Thyroid gland (tissue), 4 donors: Measurements from ENCODE around the gene ZKSCAN1. TPM values are rescaled to one million over a fixed set of nuclear protein-coding genes. Genes with fewer than 3 reads are reported as not detected.

Experiments used
- DNase-seq, 2 donors: peaks; one replicate each; pipeline ENCODE4 v3.0.0-alpha.2; 2019
- H3K27ac ChIP-seq, 3 donors: fragments of 200-600 bp; sonication (generic); 1 replicate in 2 of 3; 2 replicates in 1 of 3; pipeline ENCODE4 v1.5.1; 2016 to 2019; ENCODE audit warnings: mild to moderate bottlenecking in 1 of 3, moderate library complexity in 1 of 3
- H3K27me3 ChIP-seq: fragments of 200-600 bp; sonication (generic); one replicate; pipeline ENCODE4 v1.5.1; 2019
- H3K36me3 ChIP-seq, 2 donors: fragments of 200-600 bp; sonication (generic); one replicate each; pipeline ENCODE4 v1.5.1; 2016 to 2019
- H3K4me1 ChIP-seq, 2 donors: fragments of 200-600 bp; sonication (generic); one replicate each; pipeline ENCODE4 v1.5.1; 2017 to 2019
- H3K4me3 ChIP-seq, 3 donors: fragments of 200-600 bp; sonication (generic); replicated peaks in 1 of 3; 1 replicate in 2 of 3; 2 replicates in 1 of 3; pipeline ENCODE4 v1.5.1; 2016; ENCODE audit warnings: mild to moderate bottlenecking in 1 of 3
- H3K9me3 ChIP-seq: fragments of 200-600 bp; sonication (generic); one replicate; pipeline ENCODE4 v1.5.1; 2017
- POLR2A ChIP-seq, 2 donors: fragments of 450-650 bp; IDR thresholded peaks; one replicate each; pipeline ENCODE4 v1.6.1; 2017; ENCODE audit warnings: antibody characterized with exemption in 2 of 2, mild to moderate bottlenecking in 2 of 2, moderate library complexity in 1 of 2
- WGBS, 2 donors: methylation state at CpG; one replicate each; pipeline ENCODE4 v1.1.5; 2017; 5-methylcytosine and 5-hydroxymethylcytosine counted together
- intact Hi-C: fragments of 100-400 bp; cut with DNase I; formaldehyde crosslinking; loops from one replicate; pipeline ENCODE4 v1.15.1; 2023
- total RNA-seq, 4 donors: library from RNA; depleted of rRNA; stranded (reverse); fragments of >200 nt; gene quantifications; one replicate each; pipeline ENCODE4 v1.2.3, GENCODE V29; 2016
- TF ChIP-seq, protein P1 (sequence below), 6 experiments: fragments of 200-600 bp in 3 of 6; fragments of 450-650 bp in 3 of 6; sonication (generic) in 3 of 6; IDR thresholded peaks; one replicate each; pipeline ENCODE4 v1.5.1; 2016 to 2019; ENCODE audit warnings: antibody characterized with exemption in 6 of 6, mild to moderate bottlenecking in 2 of 6, inconsistent platforms in 1 of 6, moderate library complexity in 1 of 6

ZKSCAN1 gene
- total RNA-seq, 4 donors from 2014 or later, result 34.0 to 41.4 (median 35.3) TPM

DNA sequence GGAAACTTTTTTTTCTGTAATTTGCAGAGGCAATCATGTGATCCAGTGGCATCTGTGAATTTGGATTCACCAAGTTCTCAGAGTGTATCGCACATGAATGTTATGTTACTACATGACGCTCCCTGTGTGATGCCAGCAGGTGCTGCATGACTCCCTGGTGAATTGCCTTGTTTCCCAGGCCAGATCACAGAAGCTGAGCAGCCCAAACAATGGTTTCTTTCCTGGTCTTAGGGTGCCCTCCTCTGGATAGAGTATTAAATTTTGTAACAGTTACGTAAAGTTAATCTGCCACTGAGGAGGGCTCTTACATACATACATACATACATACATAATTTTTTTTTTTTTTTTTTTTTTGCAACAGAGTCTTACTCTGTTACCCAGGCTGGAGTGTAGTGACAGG, 37.8 kb downstream of the ZKSCAN1 start:
- peaks cover 12 to 13% of the 10 kb centered on the region in 2 donors for H3K36me3 ChIP-seq
- DNase-seq, result peak in 1 of 2 donors; percentile 5
- no peaks in the 10 kb centered on the region for H3K9me3 ChIP-seq
- H3K4me1 ChIP-seq, result peaks cover 4 to 12% of the 10 kb centered on the region in 2 donors
- H3K27ac ChIP-seq, result no peak overlapping the region
- no peak overlapping the region for H3K4me3 ChIP-seq
- 79 to 88% methylated on average over 3 of the region's 3 CpGs for WGBS, 2 donors
- TF ChIP-seq POLR2A (IDR thresholded peaks at IDR 0.05), result no peak
- TF ChIP-seq, protein P1, sequence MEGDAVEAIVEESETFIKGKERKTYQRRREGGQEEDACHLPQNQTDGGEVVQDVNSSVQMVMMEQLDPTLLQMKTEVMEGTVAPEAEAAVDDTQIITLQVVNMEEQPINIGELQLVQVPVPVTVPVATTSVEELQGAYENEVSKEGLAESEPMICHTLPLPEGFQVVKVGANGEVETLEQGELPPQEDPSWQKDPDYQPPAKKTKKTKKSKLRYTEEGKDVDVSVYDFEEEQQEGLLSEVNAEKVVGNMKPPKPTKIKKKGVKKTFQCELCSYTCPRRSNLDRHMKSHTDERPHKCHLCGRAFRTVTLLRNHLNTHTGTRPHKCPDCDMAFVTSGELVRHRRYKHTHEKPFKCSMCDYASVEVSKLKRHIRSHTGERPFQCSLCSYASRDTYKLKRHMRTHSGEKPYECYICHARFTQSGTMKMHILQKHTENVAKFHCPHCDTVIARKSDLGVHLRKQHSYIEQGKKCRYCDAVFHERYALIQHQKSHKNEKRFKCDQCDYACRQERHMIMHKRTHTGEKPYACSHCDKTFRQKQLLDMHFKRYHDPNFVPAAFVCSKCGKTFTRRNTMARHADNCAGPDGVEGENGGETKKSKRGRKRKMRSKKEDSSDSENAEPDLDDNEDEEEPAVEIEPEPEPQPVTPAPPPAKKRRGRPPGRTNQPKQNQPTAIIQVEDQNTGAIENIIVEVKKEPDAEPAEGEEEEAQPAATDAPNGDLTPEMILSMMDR (IDR thresholded peaks at IDR 0.05), result peak in 2 of 6 experiments; percentile 13 to 23
- intact Hi-C loops, result no loop called here
- no peaks in the 10 kb centered on the region for H3K27me3 ChIP-seq

DNA sequence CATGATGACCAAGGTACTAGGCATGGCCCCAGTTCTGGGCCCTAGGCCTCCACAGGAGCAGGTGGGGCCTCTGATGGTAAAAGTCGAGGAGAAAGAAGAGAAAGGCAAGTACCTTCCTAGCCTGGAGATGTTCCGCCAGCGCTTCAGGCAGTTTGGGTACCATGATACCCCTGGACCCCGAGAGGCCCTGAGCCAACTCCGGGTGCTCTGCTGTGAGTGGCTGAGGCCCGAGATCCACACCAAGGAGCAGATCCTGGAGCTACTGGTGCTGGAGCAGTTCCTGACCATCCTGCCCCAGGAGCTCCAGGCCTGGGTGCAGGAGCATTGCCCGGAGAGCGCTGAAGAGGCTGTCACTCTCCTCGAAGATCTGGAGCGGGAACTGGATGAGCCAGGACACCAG, 41.6 kb downstream of the ZKSCAN1 start:
- H3K27ac ChIP-seq, result no peak overlapping the region
- WGBS, 2 donors, result 90 to 92% methylated on average over 8 to 10 of the region's 10 CpGs
- no peak for DNase-seq
- H3K4me1 ChIP-seq, result no peaks in the 10 kb centered on the region
- H3K4me3 ChIP-seq, result no peak overlapping the region
- TF ChIP-seq, protein P1 (IDR thresholded peaks at IDR 0.05), result no peak
- TF ChIP-seq POLR2A (IDR thresholded peaks at IDR 0.05), result no peak
- H3K9me3 ChIP-seq, result no peaks in the 10 kb centered on the region
- H3K27me3 ChIP-seq, result no peaks in the 10 kb centered on the region
- intact Hi-C loops, result no loop called here
- H3K36me3 ChIP-seq, result peaks cover 17 to 19% of the 10 kb centered on the region in 2 donors

DNA sequence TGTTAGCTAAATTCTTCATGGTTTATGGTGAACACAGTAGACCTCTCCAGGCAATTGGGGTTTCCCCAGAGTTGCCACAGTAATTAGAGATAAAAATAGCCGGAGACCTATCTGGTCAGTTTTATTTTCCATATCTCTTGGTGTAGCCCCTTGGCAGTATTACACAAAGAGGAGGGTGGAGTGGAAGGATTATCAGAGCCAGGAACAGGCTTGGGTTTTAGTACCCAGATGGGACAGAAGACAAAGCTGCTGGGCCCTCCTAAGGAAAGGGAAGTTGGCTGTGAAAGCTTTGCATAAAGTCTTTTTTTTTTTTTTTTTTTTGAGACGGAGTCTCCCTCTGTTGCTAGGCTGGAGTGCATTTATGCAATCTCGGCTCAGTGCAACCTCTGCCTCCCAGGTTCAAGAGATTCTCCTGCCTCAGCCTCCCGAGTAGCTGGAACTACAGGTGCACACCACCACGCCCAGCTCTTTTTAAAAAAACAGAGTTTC, 43.9 kb downstream of the ZKSCAN1 start:
- Histone ChIP-seq H3K9me3 (no peaks in the 10 kb centered on the region), H3K4me1 (no peaks in the 10 kb centered on the region), H3K4me3 (no peak overlapping the region), H3K36me3 (peaks cover 23 to 25% of the 10 kb centered on the region in 2 donors), H3K27me3 (no peaks in the 10 kb centered on the region), H3K27ac (no peak overlapping the region)
- TF ChIP-seq, protein P1 (IDR thresholded peaks at IDR 0.05), result no peak
- no peak for TF ChIP-seq POLR2A (IDR thresholded peaks at IDR 0.05)
- DNase-seq, result no peak
- intact Hi-C loops, result no loop called here
- 91 to 92% methylated on average over 5 of the region's 5 CpGs for WGBS, 2 donors

DNA sequence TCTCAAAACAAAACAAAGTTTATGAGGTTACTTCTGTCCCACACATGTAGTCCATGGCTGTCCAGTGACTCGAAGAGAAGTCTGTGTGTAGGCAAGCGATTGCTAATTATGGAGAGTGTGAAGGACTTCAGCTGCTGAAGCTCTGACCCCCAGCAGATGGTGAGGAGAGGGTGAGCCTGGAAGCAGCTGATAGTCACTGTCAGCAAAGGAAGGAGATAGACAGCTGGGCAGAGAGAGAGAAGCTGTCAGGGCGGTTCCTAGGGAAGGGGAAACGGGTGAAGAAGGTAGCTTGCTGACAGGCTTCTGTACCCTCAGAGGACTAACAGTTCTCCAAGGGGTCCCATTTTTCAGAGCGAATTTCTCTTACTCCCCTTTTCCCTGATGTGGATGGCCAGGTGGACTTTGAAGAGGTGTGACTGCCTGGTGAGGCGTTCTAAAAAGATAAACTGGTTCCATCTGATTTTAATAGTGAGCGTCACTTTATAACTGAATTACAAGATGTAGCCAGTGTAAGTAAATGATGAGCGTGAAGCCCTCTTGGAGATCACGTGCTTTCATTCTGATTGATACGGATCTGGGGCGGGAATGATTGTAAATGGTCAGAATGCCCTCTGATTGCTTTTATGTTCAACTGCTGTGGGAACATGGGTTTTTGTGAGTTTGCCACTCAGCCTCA, 46.3 kb downstream of the ZKSCAN1 start:
- no peak for TF ChIP-seq POLR2A (IDR thresholded peaks at IDR 0.05)
- TF ChIP-seq, protein P1 (IDR thresholded peaks at IDR 0.05), result no peak
- no peak for DNase-seq
- H3K27ac ChIP-seq, result no peak overlapping the region
- WGBS, 2 donors, result 96% methylated on average over 11 of the region's 11 CpGs
- no peaks in the 10 kb centered on the region for H3K9me3 ChIP-seq
- H3K4me3 ChIP-seq, result no peak overlapping the region
- H3K36me3 ChIP-seq, result peaks cover 28% of the 10 kb centered on the region in 2 donors
- intact Hi-C loops, result no loop called here
- H3K27me3 ChIP-seq, result no peaks in the 10 kb centered on the region
- no peaks in the 10 kb centered on the region for H3K4me1 ChIP-seq

DNA sequence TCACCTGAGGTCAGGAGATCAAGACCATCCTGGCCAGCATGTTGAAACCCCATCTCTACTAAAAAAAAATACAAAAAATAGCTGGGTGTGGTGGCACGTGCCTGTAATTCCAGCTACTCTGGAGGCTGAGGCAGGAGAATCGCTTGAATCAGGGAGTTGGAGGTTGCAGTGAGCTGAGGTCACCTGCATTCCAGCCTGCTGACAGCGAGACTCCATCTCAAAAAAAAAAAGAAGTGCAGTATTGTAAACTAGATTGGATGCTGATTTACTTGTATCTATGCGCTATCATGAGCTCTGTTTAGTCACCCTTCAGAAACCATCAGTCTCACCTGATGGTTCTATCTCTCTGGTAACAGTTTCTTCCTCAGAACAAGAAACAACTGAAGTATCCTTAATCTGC, 48.0 kb downstream of the ZKSCAN1 start:
- H3K4me1 ChIP-seq, result no peaks in the 10 kb centered on the region
- TF ChIP-seq, protein P1 (IDR thresholded peaks at IDR 0.05), result no peak
- no peak for TF ChIP-seq POLR2A (IDR thresholded peaks at IDR 0.05)
- no peaks in the 10 kb centered on the region for H3K27me3 ChIP-seq
- H3K4me3 ChIP-seq, result no peak overlapping the region
- no peak overlapping the region for H3K27ac ChIP-seq
- 94 to 100% methylated on average over 4 of the region's 4 CpGs for WGBS, 2 donors
- peaks cover 14% of the 10 kb centered on the region in 2 donors for H3K36me3 ChIP-seq
- no peaks in the 10 kb centered on the region for H3K9me3 ChIP-seq
- no peak for DNase-seq
- intact Hi-C loops, result no loop called here
